Measurements from ENCODE around the gene TRPM3. TPM values are rescaled to one million over a fixed set of nuclear protein-coding genes. Genes with fewer than 3 reads are reported as not detected.

The TRPM3 gene
- total and polyA plus RNA-seq, 2 donors (not counting 1 experiment from before 2014, with no cell fraction given), result not detected

- H3K4me1 Mint-ChIP-seq, result no peaks in the 10 kb centered on the region
- WGBS (ENCODE audit: insufficient coverage), result 80% methylated on average over 1 of the region's 2 CpGs
- no peaks in the 10 kb centered on the region for H3K79me2 ChIP-seq (ENCODE audit: control insufficient read depth, insufficient read depth, low read length)
- H3K36me3 ChIP-seq (replicated peaks in 1 of 2; ENCODE audit: control extremely low read depth in 1 of 2, control insufficient read depth in 1 of 2, extremely low read depth in 1 of 2, insufficient read depth in 2 of 2, low read length in 1 of 2), result no peaks in the 10 kb centered on the region
- H3K4me1 ChIP-seq (ENCODE audit: control insufficient read depth in 2 of 2, insufficient read depth in 2 of 2, low read length in 2 of 2), result no peaks in the 10 kb centered on the region
- no peaks in the 10 kb centered on the region for H4K20me1 ChIP-seq (ENCODE audit: control insufficient read depth, insufficient read depth, low read length, poor library complexity, severe bottlenecking)
- TF ChIP-seq EZH2 (IDR thresholded peaks at IDR 0.05; ENCODE audit: borderline replicate concordance, insufficient read depth, low read depth, low read length, poor library complexity, severe bottlenecking) (no peak), CTCF (IDR thresholded peaks at IDR 0.05) (no peak)
- no peak overlapping the region for H3K27ac ChIP-seq (ENCODE audit: low read length in 2 of 2)
- ATAC-seq (ENCODE audit: low read depth), result no peak
- peaks cover 0 to 6% (median 0%) of the 10 kb centered on the region in 3 donors for H3K9me3 ChIP-seq (ENCODE audit: control extremely low read depth in 1 of 3, control insufficient read depth in 2 of 3, insufficient read depth in 1 of 3, low read length in 2 of 3)
- no peak overlapping the region for H3K4me3 Mint-ChIP-seq
- no peak overlapping the region for H3K9ac ChIP-seq (ENCODE audit: low read length)
- peaks cover 14% of the 10 kb centered on the region for H3K27me3 Mint-ChIP-seq
- H3K27ac Mint-ChIP-seq, result no peak overlapping the region
- H3K4me3 ChIP-seq (ENCODE audit: control extremely low read depth in 1 of 5, extremely low read depth in 1 of 5, insufficient read depth in 1 of 5, low read depth in 2 of 5, low read length in 4 of 5), result no peak overlapping the region
- intact Hi-C loops (cut with micrococcal nuclease), result no loop called here
- DNase-seq, result no peak
- ChIA-PET POLR2A (no interaction called here), CTCF (no interaction called here)
- H3K9me3 Mint-ChIP-seq (ENCODE audit: insufficient read depth), result no peaks in the 10 kb centered on the region
- peaks cover 0 to 3% (median 0%) of the 10 kb centered on the region in 4 experiments for H3K27me3 ChIP-seq (replicated peaks in 1 of 4; ENCODE audit: control extremely low read depth in 1 of 4, control insufficient read depth in 3 of 4, insufficient read depth in 4 of 4, low read length in 3 of 4)
- no peak overlapping the region for H2AFZ ChIP-seq (ENCODE audit: insufficient read depth, low read depth, low read length, poor library complexity, severe bottlenecking)
- no peak overlapping the region for H3K4me2 ChIP-seq (replicated peaks; ENCODE audit: low read depth, low read length, poor library complexity, severe bottlenecking)
Measured at GRCh38 chr9:71119746-71120145, 1.7 kb downstream of the TRPM3 start.

- Histone ChIP-seq H3K27me3 (replicated peaks in 1 of 4; ENCODE audit: control extremely low read depth in 1 of 4, control insufficient read depth in 3 of 4, insufficient read depth in 4 of 4, low read length in 3 of 4) (peaks cover 0 to 3% (median 0%) of the 10 kb centered on the region in 4 experiments), H3K4me3 (ENCODE audit: control extremely low read depth in 1 of 5, extremely low read depth in 1 of 5, insufficient read depth in 1 of 5, low read depth in 2 of 5, low read length in 4 of 5) (no peak overlapping the region), H4K20me1 (ENCODE audit: control insufficient read depth, insufficient read depth, low read length, poor library complexity, severe bottlenecking) (no peaks in the 10 kb centered on the region), H3K36me3 (replicated peaks in 1 of 2; ENCODE audit: control extremely low read depth in 1 of 2, control insufficient read depth in 1 of 2, extremely low read depth in 1 of 2, insufficient read depth in 2 of 2, low read length in 1 of 2) (no peaks in the 10 kb centered on the region), H3K4me2 (replicated peaks; ENCODE audit: low read depth, low read length, poor library complexity, severe bottlenecking) (no peak overlapping the region), H3K27ac (ENCODE audit: low read length in 2 of 2) (no peak overlapping the region), H3K9ac (ENCODE audit: low read length) (no peak overlapping the region), H3K4me1 (ENCODE audit: control insufficient read depth in 2 of 2, insufficient read depth in 2 of 2, low read length in 2 of 2) (no peaks in the 10 kb centered on the region), H2AFZ (ENCODE audit: insufficient read depth, low read depth, low read length, poor library complexity, severe bottlenecking) (no peak overlapping the region), H3K79me2 (ENCODE audit: control insufficient read depth, insufficient read depth, low read length) (no peaks in the 10 kb centered on the region), H3K9me3 (ENCODE audit: control extremely low read depth in 1 of 3, control insufficient read depth in 2 of 3, insufficient read depth in 1 of 3, low read length in 2 of 3) (peaks cover 0 to 6% (median 0%) of the 10 kb centered on the region in 3 donors)
- Mint-ChIP-seq H3K4me1 (no peaks in the 10 kb centered on the region), H3K27me3 (peaks cover 11% of the 10 kb centered on the region), H3K9me3 (ENCODE audit: insufficient read depth) (no peaks in the 10 kb centered on the region), H3K4me3 (no peak overlapping the region), H3K27ac (no peak overlapping the region)
- POLR2A ChIA-PET, result no interaction called here
- no CpG with 5 or more reads among the region's 2 CpGs for WGBS (ENCODE audit: insufficient coverage)
- no peak for ATAC-seq (ENCODE audit: low read depth)
- CTCF ChIA-PET, result no interaction called here
- TF ChIP-seq CTCF (IDR thresholded peaks at IDR 0.05) (no peak), EZH2 (IDR thresholded peaks at IDR 0.05; ENCODE audit: borderline replicate concordance, insufficient read depth, low read depth, low read length, poor library complexity, severe bottlenecking) (no peak)
- DNase-seq, result no peak
- intact Hi-C loops (cut with micrococcal nuclease), result no loop called here
Measured at GRCh38 chr9:71118324-71118723, 3.1 kb downstream of the TRPM3 start.
